K562 (cell line): ENCODE data around the gene PPP1R16B. TPM values are rescaled to one million over a fixed set of nuclear protein-coding genes. Genes with fewer than 3 reads are reported as not detected.
A peak's percentile ranks its signal among the peaks of the same experiment; 100 is the strongest.

Experiments used
- ATAC-seq: fragments of 200-7000 bp; cut with Tn5 transposase; 3 replicates; pipeline ENCODE4 v1.9.1; 2020; ENCODE audit warnings: moderate library complexity
- BruUV-seq: library from RNA; stranded (reverse); fragments of 400-500 nt; replicated peaks from 2 replicates; lab custom pipeline; 2021; lab: Mats Ljungman, UMichigan
- CTCF ChIA-PET: fragments of 300-600 bp; formaldehyde crosslinking; extraction: SDS; loops from one replicate; lab custom pipeline; 2021; ENCODE audit warnings: low intra/inter-chr PET ratio; lab: Yijun Ruan, JAX
- POLR2A ChIA-PET: fragments of 300-600, 350-650 bp; sonication (Branson Sonifier 250); formaldehyde crosslinking; extraction: SDS; loops from one replicate; lab custom pipeline; 2021; ENCODE audit warnings: antibody characterized with exemption, inconsistent platforms; lab: Yijun Ruan, JAX
- DNase-seq, 4 experiments: peaks; one replicate each; pipeline versions ENCODE4 v3.0.0 to v3.0.0-alpha.2; 2011 to 2018; ENCODE audit warnings: low spot score in 3 of 4, mixed read lengths in 3 of 4; ENCODE audit errors: extremely low read depth in 1 of 4
- FAIRE-seq: peaks from 2 replicates; lab custom pipeline; 2011; peaks lifted over from hg19 to GRCh38; lab: Jason Lieb, UNC
- H2AFZ ChIP-seq: 2 replicates; pipeline ENCODE4 v1.6.0; 2011; ENCODE audit warnings: low read depth, low read length, control low read depth, inconsistent platforms
- H3K27ac ChIP-seq: fragments of 200-600 bp; 3 replicates; pipeline ENCODE4 v1.8.0; 2011; ENCODE audit warnings: low read depth, mild to moderate bottlenecking, control low read depth, inconsistent platforms, low read length, moderate library complexity, mixed read lengths; ENCODE audit errors: extremely low read depth
- H3K27me3 ChIP-seq, 2 experiments: fragments of 300-600 bp in 1 of 2; 2 replicates in 1 of 2; 3 replicates in 1 of 2; pipeline versions ENCODE4 v1.6.0 to v1.8.0; 2011; ENCODE audit warnings: inconsistent platforms in 2 of 2, low read length in 2 of 2, mild to moderate bottlenecking in 1 of 2, mixed read lengths in 1 of 2, moderate library complexity in 1 of 2; ENCODE audit not compliant: control insufficient read depth in 2 of 2, insufficient read depth in 2 of 2
- H3K36me3 ChIP-seq: fragments of 300-600 bp; 3 replicates; pipeline ENCODE4 v1.8.0; 2011; ENCODE audit warnings: mild to moderate bottlenecking, low read length, inconsistent platforms; ENCODE audit not compliant: control insufficient read depth, insufficient read depth
- H3K4me1 ChIP-seq, 2 experiments: fragments of 200-600 bp in 1 of 2; replicated peaks in 1 of 2; 2 replicates in 1 of 2; 3 replicates in 1 of 2; pipeline versions ENCODE4 v1.5.1 to v1.8.0; 2011; ENCODE audit warnings: inconsistent platforms in 2 of 2, low read length in 2 of 2, mild to moderate bottlenecking in 1 of 2, mixed read lengths in 1 of 2, moderate library complexity in 1 of 2; ENCODE audit not compliant: control insufficient read depth in 2 of 2, insufficient read depth in 2 of 2
- H3K4me2 ChIP-seq: 2 replicates; pipeline ENCODE4 v1.6.1; 2011; ENCODE audit warnings: low read length, control low read depth, inconsistent platforms, mixed read lengths; ENCODE audit not compliant: insufficient read depth
- H3K4me3 ChIP-seq: fragments of 200-600 bp; sonication (generic), shearing (Covaris generic); 2 replicates; pipeline ENCODE4 v1.5.1; 2016; ENCODE audit warnings: control low read depth, inconsistent platforms
- H3K79me2 ChIP-seq: fragments of 200-600 bp; 3 replicates; pipeline ENCODE4 v1.8.0; 2011; ENCODE audit warnings: low read length, inconsistent platforms; ENCODE audit not compliant: control insufficient read depth, insufficient read depth
- H3K9ac ChIP-seq, 2 experiments: 2 replicates each; pipeline versions ENCODE4 v1.6.0 to v1.6.1; 2011; ENCODE audit warnings: low read depth in 2 of 2, low read length in 2 of 2, control low read depth in 1 of 2, inconsistent platforms in 1 of 2, mild to moderate bottlenecking in 1 of 2, mixed read lengths in 1 of 2; ENCODE audit not compliant: insufficient read depth in 1 of 2
- H3K9me1 ChIP-seq: one replicate; pipeline ENCODE4 v1.6.0; 2011; ENCODE audit warnings: inconsistent platforms, mild to moderate bottlenecking, low read length, moderate library complexity; ENCODE audit not compliant: control insufficient read depth, insufficient read depth
- H3K9me3 ChIP-seq: replicated peaks from 2 replicates; pipeline ENCODE4 v1.5.1; 2011; ENCODE audit warnings: low read depth, low read length, inconsistent platforms; ENCODE audit not compliant: control insufficient read depth, insufficient read depth
- H4K20me1 ChIP-seq: replicated peaks from 2 replicates; pipeline ENCODE4 v1.6.1; 2011; ENCODE audit warnings: low read length, inconsistent platforms, mixed read lengths; ENCODE audit not compliant: control insufficient read depth, insufficient read depth
- CHD1 ChIP-seq: fragments of 200-600 bp; sonication (generic); IDR thresholded peaks from one replicate; pipeline ENCODE4 v1.6.1; 2012; ENCODE audit warnings: mild to moderate bottlenecking, moderate library complexity, low read length, inconsistent platforms
- GTF2A2 ChIP-seq: IDR thresholded peaks from 2 replicates; pipeline ENCODE4 v1.6.1; 2016; ENCODE audit warnings: mild to moderate bottlenecking, missing genetic modification characterization, missing compliant biosample characterization
- MIER1 ChIP-seq: fragments of 450-650 bp; IDR thresholded peaks from 2 replicates; pipeline ENCODE4 v1.6.1; 2016; ENCODE audit warnings: antibody characterized with exemption, mild to moderate bottlenecking, low read depth
- TEAD4 ChIP-seq, 2 experiments: sonication (generic) in 1 of 2; formaldehyde crosslinking in 1 of 2; IDR thresholded peaks; 2 replicates each; pipeline versions ENCODE4 v1.6.1 to v1.8.0; 2012 to 2022; ENCODE audit warnings: borderline replicate concordance in 1 of 2, inconsistent platforms in 1 of 2, low read length in 1 of 2, mild to moderate bottlenecking in 1 of 2, missing genetic modification reagents in 1 of 2
- ZFP36 ChIP-seq: fragments of 150-350 bp; IDR thresholded peaks from 2 replicates; pipeline ENCODE4 v1.6.1; 2018; ENCODE audit warnings: low read length, low read depth; ENCODE audit not compliant: partially characterized antibody
- WGBS: fragments of 100-300 bp; shearing (Covaris generic); methylation state at CpG from one replicate; pipeline ENCODE4 v1.1.6; 2016; ENCODE audit warnings: low coverage, mixed read lengths; ENCODE audit not compliant: insufficient coverage; ENCODE audit errors: missing lambda C conversion rate; 5-methylcytosine and 5-hydroxymethylcytosine counted together
- in situ Hi-C: fragments of 300-500 bp; cut with MboI; formaldehyde crosslinking; loops from 4 replicates; pipeline ENCODE4 v1.15.0; 2018; ENCODE audit warnings: inconsistent platforms, mixed read lengths
- intact Hi-C: fragments of 100-400 bp; cut with micrococcal nuclease; formaldehyde crosslinking; loops from 2 replicates; pipeline ENCODE4 v1.14.2; 2022
- polyA plus RNA-seq, 8 experiments: library from polyadenylated mRNA; depleted of rRNA in 4 of 8; stranded (reverse) in 5 of 8; unstranded in 3 of 8; fragments of >200 nt; fragmentation: Nextera tagmentation in 2 of 8; fragmentation: Illumina TruSeq in 1 of 8; extraction: Ambion mirVana in 2 of 8; extraction: Trizol in 1 of 8; gene quantifications; 2 replicates each; pipeline versions ENCODE4 v1.2.1 to v1.2.3, GENCODE V29; 2011 to 2014; ENCODE audit warnings: inconsistent platforms in 1 of 8, missing spikeins in 1 of 8
- total RNA-seq, 7 experiments: library from RNA; depleted of rRNA in 6 of 7; stranded (reverse); fragments of >200 nt in 6 of 7; fragmentation: Illumina TruSeq in 2 of 7; extraction: Trizol in 2 of 7; gene quantifications; 2 replicates each; pipeline versions ENCODE4 v1.2.1 to v1.2.3, GENCODE V29; 2011 to 2021; ENCODE audit warnings: low replicate concordance in 1 of 7
- TF ChIP-seq, protein P1 (sequence below): sonication (generic); formaldehyde crosslinking; IDR thresholded peaks from 2 replicates; pipeline ENCODE4 v1.8.1; 2023; ENCODE audit warnings: mild to moderate bottlenecking, missing genetic modification reagents

Gene PPP1R16B
- total and polyA plus RNA-seq, 9 of the 15 experiments (the other 6 are each of a cell fraction or from before 2014, with no cell fraction given) = 1.5 to 11.5 (median 6.8) TPM

DNA sequence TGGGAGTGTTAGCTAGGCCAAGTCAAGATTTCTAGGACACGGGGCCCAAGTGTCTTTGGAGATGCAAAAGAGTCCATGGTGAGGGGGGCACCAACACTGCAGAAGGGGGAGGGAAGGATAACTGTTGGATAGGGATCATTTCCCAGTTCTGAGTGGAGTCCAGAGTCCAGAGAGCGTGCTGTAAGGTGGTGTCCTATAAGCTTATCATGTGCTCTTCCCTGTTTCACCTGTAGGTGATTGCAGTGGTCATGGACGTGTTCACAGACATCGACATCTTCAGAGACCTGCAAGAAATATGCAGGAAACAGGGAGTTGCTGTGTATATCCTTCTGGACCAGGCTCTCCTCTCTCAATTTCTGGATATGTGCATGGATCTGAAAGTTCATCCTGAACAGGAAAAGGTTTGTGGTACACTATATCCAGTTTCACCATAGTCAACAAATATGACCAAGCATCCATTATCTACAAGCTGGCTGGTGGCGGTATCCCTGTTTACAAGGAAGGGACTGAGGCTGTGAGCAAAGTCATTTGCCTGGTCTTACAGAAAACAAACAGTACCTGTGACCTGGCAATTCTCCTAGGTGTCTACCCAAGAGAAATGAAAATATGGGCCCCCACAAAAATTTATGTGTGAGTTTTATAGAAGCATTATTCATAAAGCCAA, 136.4 kb downstream of the PPP1R16B start (continued):
- TF ChIP-seq GTF2A2 (tag) = no peak
- TF ChIP-seq, protein P1, sequence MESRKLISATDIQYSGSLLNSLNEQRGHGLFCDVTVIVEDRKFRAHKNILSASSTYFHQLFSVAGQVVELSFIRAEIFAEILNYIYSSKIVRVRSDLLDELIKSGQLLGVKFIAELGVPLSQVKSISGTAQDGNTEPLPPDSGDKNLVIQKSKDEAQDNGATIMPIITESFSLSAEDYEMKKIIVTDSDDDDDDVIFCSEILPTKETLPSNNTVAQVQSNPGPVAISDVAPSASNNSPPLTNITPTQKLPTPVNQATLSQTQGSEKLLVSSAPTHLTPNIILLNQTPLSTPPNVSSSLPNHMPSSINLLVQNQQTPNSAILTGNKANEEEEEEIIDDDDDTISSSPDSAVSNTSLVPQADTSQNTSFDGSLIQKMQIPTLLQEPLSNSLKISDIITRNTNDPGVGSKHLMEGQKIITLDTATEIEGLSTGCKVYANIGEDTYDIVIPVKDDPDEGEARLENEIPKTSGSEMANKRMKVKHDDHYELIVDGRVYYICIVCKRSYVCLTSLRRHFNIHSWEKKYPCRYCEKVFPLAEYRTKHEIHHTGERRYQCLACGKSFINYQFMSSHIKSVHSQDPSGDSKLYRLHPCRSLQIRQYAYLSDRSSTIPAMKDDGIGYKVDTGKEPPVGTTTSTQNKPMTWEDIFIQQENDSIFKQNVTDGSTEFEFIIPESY = peak; percentile 24; the same call in 1 of the 2 replicates

DNA sequence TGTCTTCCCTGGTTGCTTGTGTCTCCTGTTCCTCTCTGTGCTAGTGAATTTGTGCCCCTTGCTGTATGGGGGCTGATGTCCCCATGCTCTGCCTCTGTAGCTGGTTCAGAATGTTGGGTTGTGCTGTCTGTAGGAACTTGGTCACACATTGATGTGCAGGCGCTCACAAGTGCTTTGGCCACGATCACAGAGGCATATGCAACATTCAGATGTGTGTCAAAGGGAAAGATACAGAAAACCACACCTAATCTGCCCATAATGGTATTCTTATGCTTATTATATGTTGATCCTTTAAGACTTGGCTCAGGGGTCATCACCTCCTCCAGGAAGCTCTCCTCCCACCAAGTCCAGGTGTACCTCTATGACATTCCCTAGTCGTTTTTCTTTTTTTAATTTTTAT, 139.5 kb downstream of the PPP1R16B start:
- 41% methylated on average over 3 of the region's 3 CpGs for WGBS
- POLR2A ChIA-PET = interaction anchor here (1.1 to 1.5 kb wide), 3 partner anchors 9 to 16 kb away, joined by 3 to 5 read pairs (median 4); partner anchors contain the start of gene DHX35
- no TSS peak for BruUV-seq
- H3K4me2 ChIP-seq = no peak overlapping the region
- no peaks in the 10 kb centered on the region for H3K27me3 ChIP-seq
- peaks cover 89% of the 10 kb centered on the region for H3K79me2 ChIP-seq
- TF ChIP-seq MIER1 (no peak), TEAD4 (IDR thresholded peaks at IDR 0.05; ENCODE audit: low read length) (0 out of 2 replicates have a peak, but pooled peaks have one; percentile 19), TEAD4 (CRISPR knock-in tag; IDR thresholded peaks at IDR 0.05; ENCODE audit: borderline replicate concordance) (no peak), CHD1 (no peak), ZFP36 (peak; percentile 56)
- CTCF ChIA-PET = no interaction called here
- peaks cover 96% of the 10 kb centered on the region for H3K36me3 ChIP-seq
- H2AFZ ChIP-seq = no peak overlapping the region
- no peaks in the 10 kb centered on the region for H3K9me3 ChIP-seq
- FAIRE-seq (no peak), ATAC-seq (no peak; the same call in 2 of the 3 replicates), DNase-seq (no peak)
- in situ Hi-C loops = no loop called here
- H3K9ac ChIP-seq = peak overlapping the region; percentile 15 to 23; a peak in 2 of 4 replicates
- peak overlapping the region; percentile 67 for H3K27ac ChIP-seq
- peaks cover 21 to 41% of the 10 kb centered on the region in 2 experiments for H3K4me1 ChIP-seq
- H3K9me1 ChIP-seq = no peaks in the 10 kb centered on the region
- H3K4me3 ChIP-seq = no peak overlapping the region
- intact Hi-C loops = loop anchor here (5.0 kb wide), 1 partner anchor 52 kb away; no protein-coding TSS in a partner anchor
- 0 out of 2 replicates have a peak, but pooled peaks cover 4% of the 10 kb centered on the region for H4K20me1 ChIP-seq
